CD4-positive, CD25-positive, alpha-beta regulatory T cell (primary cell): Measurements from ENCODE around the gene PNMA8A. TPM values are rescaled to one million over a fixed set of nuclear protein-coding genes. Genes with fewer than 3 reads are reported as not detected.
"Not testable (repeated sequence)": the region's sequence is repeated elsewhere in the genome, so short reads cannot be mapped to it uniquely, and the experiment has no call there.

ENCODE experiments used
- ATAC-seq, 2 donors: fragments of 150-1000 bp; cut with Tn5 transposase; one replicate each; pipeline ENCODE4 v1.10.0; 2021; ENCODE audit warnings: low read depth in 2 of 2, moderate number of reproducible peaks in 2 of 2, moderate library complexity in 1 of 2
- DNase-seq, 3 donors: peaks; one replicate each; pipeline versions ENCODE4 v3.0.0 to v3.0.0-alpha.2; 2012 to 2022; ENCODE audit warnings: mixed read lengths in 1 of 3
- H3K27ac ChIP-seq: one replicate; pipeline ENCODE4 v1.7.0; 2013; ENCODE audit warnings: mild to moderate bottlenecking, low read length; ENCODE audit not compliant: insufficient read depth, poor library complexity, severe bottlenecking
- H3K27me3 ChIP-seq: one replicate; pipeline ENCODE4 v1.7.0; 2013; ENCODE audit warnings: low read length; ENCODE audit not compliant: control insufficient read depth, insufficient read depth
- H3K36me3 ChIP-seq: one replicate; pipeline ENCODE4 v1.7.0; 2013; ENCODE audit warnings: mild to moderate bottlenecking, low read length, moderate library complexity; ENCODE audit not compliant: control insufficient read depth, insufficient read depth
- H3K4me1 ChIP-seq: 2 replicates; pipeline ENCODE4 v1.7.0; 2013; ENCODE audit warnings: mild to moderate bottlenecking, low read length; ENCODE audit not compliant: insufficient read depth, control insufficient read depth, poor library complexity, severe bottlenecking
- H3K4me3 ChIP-seq: one replicate; pipeline ENCODE4 v1.7.0; 2013; ENCODE audit warnings: low read depth, mild to moderate bottlenecking, low read length, moderate library complexity
- H3K9me3 ChIP-seq, 2 experiments: 1 replicate in 1 of 2; 2 replicates in 1 of 2; pipeline ENCODE4 v1.7.0; 2013; ENCODE audit warnings: low read length in 2 of 2, mild to moderate bottlenecking in 1 of 2, moderate library complexity in 1 of 2; ENCODE audit not compliant: control insufficient read depth in 2 of 2
- H3K27ac Mint-ChIP-seq, 3 donors: one replicate each; pipeline ENCODE4 v1.8.0; 2020 to 2022; ENCODE audit warnings: mild to moderate bottlenecking in 3 of 3, mixed read lengths in 3 of 3, moderate library complexity in 2 of 3
- H3K27me3 Mint-ChIP-seq: one replicate; pipeline ENCODE4 v1.8.0; 2022; ENCODE audit warnings: mild to moderate bottlenecking, mixed read lengths
- H3K36me3 Mint-ChIP-seq: one replicate; pipeline ENCODE4 v1.8.0; 2020; ENCODE audit warnings: mixed read lengths
- H3K4me1 Mint-ChIP-seq, 4 donors: one replicate each; pipeline ENCODE4 v1.8.0; 2020 to 2022; ENCODE audit warnings: mixed read lengths in 4 of 4, mild to moderate bottlenecking in 1 of 4
- H3K4me3 Mint-ChIP-seq, 4 donors: one replicate each; pipeline ENCODE4 v1.8.0; 2020 to 2022; ENCODE audit warnings: mild to moderate bottlenecking in 4 of 4, mixed read lengths in 4 of 4, moderate library complexity in 3 of 4
- H3K9me3 Mint-ChIP-seq, 7 donors: one replicate each; pipeline ENCODE4 v1.8.0; 2020 to 2022; ENCODE audit warnings: mixed read lengths in 7 of 7, mild to moderate bottlenecking in 3 of 7, moderate library complexity in 2 of 7
- polyA plus RNA-seq, 4 donors: library from polyadenylated mRNA; unstranded; fragments of 300-500 nt; fragmentation: Illumina TruSeq; gene quantifications; one replicate each; pipeline ENCODE4 v1.2.3, GENCODE V29; 2021
- total RNA-seq: library from RNA; stranded (reverse); gene quantifications from one replicate; pipeline ENCODE4 v1.2.3, GENCODE V29; 2022

PNMA8A gene
- total and polyA plus RNA-seq, 5 donors from 2014 or later: 0.05 TPM; not detected in 4

DNA sequence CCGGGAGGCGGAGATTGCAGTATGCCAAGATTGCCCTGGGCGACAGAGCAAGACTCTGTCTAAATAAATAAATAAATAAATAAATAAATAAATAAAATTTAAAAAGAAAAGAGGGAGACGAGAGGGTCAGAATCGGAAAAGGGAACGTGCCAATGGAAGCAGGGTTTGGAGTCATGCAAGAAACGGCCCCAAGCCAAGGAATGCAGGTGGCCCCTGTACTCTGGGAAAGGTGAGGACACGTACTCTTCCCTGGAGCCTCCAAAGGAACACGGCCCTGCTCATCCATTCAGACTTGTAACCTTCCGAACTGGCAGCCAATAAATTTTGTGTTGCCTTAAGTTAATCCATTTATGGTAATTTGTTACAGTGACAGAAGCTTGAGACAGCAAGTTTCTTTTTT lies 22.8 kb downstream of the PNMA8A start:
- Mint-ChIP-seq H3K36me3 (peaks cover 6% of the 10 kb centered on the region), H3K4me1 (no peaks in the 10 kb centered on the region), H3K27me3 (peaks cover 19% of the 10 kb centered on the region), H3K27ac (no peak overlapping the region), H3K9me3 (peaks cover 0 to 9% (median 2%) of the 10 kb centered on the region in 7 donors), H3K4me3 (no peak overlapping the region)
- no peak overlapping the region for H3K4me3 ChIP-seq
- no peaks in the 10 kb centered on the region for H3K36me3 ChIP-seq
- H3K9me3 ChIP-seq: peaks cover 0 to 2% of the 10 kb centered on the region in 2 experiments
- H3K4me1 ChIP-seq: no peaks in the 10 kb centered on the region
- no peak for DNase-seq
- ATAC-seq: no peak
- no peaks in the 10 kb centered on the region for H3K27me3 ChIP-seq
- no peak overlapping the region for H3K27ac ChIP-seq

GRCh38 chr19:46447824-46448223 lies 23.5 kb downstream of the PNMA8A start:
- no peak overlapping the region for H3K4me3 ChIP-seq
- H3K27me3 ChIP-seq: no peaks in the 10 kb centered on the region
- no peaks in the 10 kb centered on the region for H3K36me3 ChIP-seq
- H3K9me3 ChIP-seq: peaks cover 0 to 2% of the 10 kb centered on the region in 2 experiments
- H3K4me1 Mint-ChIP-seq: peaks cover 0 to 4% (median 2%) of the 10 kb centered on the region in 4 donors
- no peaks in the 10 kb centered on the region for H3K4me1 ChIP-seq
- peaks cover 19% of the 10 kb centered on the region for H3K27me3 Mint-ChIP-seq
- peaks cover 0 to 9% (median 2%) of the 10 kb centered on the region in 7 donors for H3K9me3 Mint-ChIP-seq
- no peak for ATAC-seq
- H3K27ac ChIP-seq: no peak overlapping the region
- H3K27ac Mint-ChIP-seq: no peak overlapping the region
- DNase-seq: no peak
- H3K4me3 Mint-ChIP-seq: peak overlapping the region in 1 of 4 donors; percentile 29
- peaks cover 6% of the 10 kb centered on the region for H3K36me3 Mint-ChIP-seq

- Histone ChIP-seq H3K4me3 (no peak overlapping the region), H3K9me3 (peaks cover 0 to 2% of the 10 kb centered on the region in 2 experiments), H3K27ac (no peak overlapping the region), H3K27me3 (no peaks in the 10 kb centered on the region), H3K4me1 (no peaks in the 10 kb centered on the region), H3K36me3 (no peaks in the 10 kb centered on the region)
- no peak overlapping the region for H3K4me3 Mint-ChIP-seq
- H3K36me3 Mint-ChIP-seq: peaks cover 6% of the 10 kb centered on the region
- DNase-seq (no peak), ATAC-seq (no peak)
- no peak overlapping the region for H3K27ac Mint-ChIP-seq
- H3K4me1 Mint-ChIP-seq: peaks cover 0 to 4% (median 2%) of the 10 kb centered on the region in 4 donors
- H3K9me3 Mint-ChIP-seq: peaks cover 0 to 9% (median 2%) of the 10 kb centered on the region in 7 donors
- peaks cover 15% of the 10 kb centered on the region for H3K27me3 Mint-ChIP-seq
Observed at GRCh38 chr19:46447006-46447405, 24.4 kb downstream of the PNMA8A start.

- DNase-seq (no peak), ATAC-seq (no peak)
- Mint-ChIP-seq H3K27ac (no peak overlapping the region), H3K4me3 (no peak overlapping the region), H3K9me3 (peaks cover 0 to 9% (median 2%) of the 10 kb centered on the region in 7 donors), H3K27me3 (peaks cover 18% of the 10 kb centered on the region), H3K4me1 (peaks cover 0 to 4% (median 2%) of the 10 kb centered on the region in 4 donors), H3K36me3 (peaks cover 6% of the 10 kb centered on the region)
- H3K27ac ChIP-seq: no peak overlapping the region
- no peaks in the 10 kb centered on the region for H3K36me3 ChIP-seq
- no peak overlapping the region for H3K4me3 ChIP-seq
- peaks cover 0 to 2% of the 10 kb centered on the region in 2 experiments for H3K9me3 ChIP-seq
- no peaks in the 10 kb centered on the region for H3K4me1 ChIP-seq
- no peaks in the 10 kb centered on the region for H3K27me3 ChIP-seq
Observed at GRCh38 chr19:46446021-46446420, 25.3 kb downstream of the PNMA8A start.

GRCh38 chr19:46442808-46443450 lies 28.4 kb downstream of the PNMA8A start:
- Histone ChIP-seq H3K36me3 (no peaks in the 10 kb centered on the region), H3K27ac (no peak overlapping the region), H3K9me3 (no peaks in the 10 kb centered on the region), H3K4me1 (no peaks in the 10 kb centered on the region), H3K27me3 (no peaks in the 10 kb centered on the region), H3K4me3 (no peak overlapping the region)
- Mint-ChIP-seq H3K4me3 (no peak overlapping the region), H3K4me1 (peaks cover 0 to 4% (median 2%) of the 10 kb centered on the region in 4 donors), H3K27me3 (peaks cover 7% of the 10 kb centered on the region), H3K9me3 (peaks cover 0 to 2% (median 0%) of the 10 kb centered on the region in 7 donors), H3K27ac (no peak overlapping the region), H3K36me3 (no peaks in the 10 kb centered on the region)
- ATAC-seq: no peak
- DNase-seq: no peak

DNA sequence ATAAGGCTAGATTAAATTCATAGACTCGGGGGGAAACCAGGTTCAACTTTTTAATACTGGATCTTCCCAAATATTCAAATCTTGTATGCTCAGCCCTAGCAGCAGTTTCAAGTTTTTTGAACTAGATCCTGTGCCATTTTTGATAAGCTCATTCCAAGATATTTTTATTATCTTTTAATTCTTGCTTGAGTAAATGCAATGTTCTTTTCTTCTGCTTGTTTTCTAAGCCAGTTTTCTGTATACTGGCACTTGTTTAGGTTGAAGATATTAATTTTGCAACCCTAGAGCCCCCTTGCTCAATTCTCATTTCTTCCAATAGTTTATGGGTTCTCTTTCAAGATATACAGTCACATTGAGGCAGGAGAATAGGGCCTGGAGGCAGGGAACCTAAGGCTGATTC lies 29.5 kb downstream of the PNMA8A start:
- Mint-ChIP-seq H3K9me3 (peaks cover 0 to 2% (median 0%) of the 10 kb centered on the region in 7 donors), H3K4me3 (no peak overlapping the region), H3K4me1 (peaks cover 0 to 4% (median 2%) of the 10 kb centered on the region in 4 donors), H3K27me3 (peaks cover 12% of the 10 kb centered on the region), H3K36me3 (no peaks in the 10 kb centered on the region), H3K27ac (no peak overlapping the region)
- no peaks in the 10 kb centered on the region for H3K9me3 ChIP-seq
- ATAC-seq: no peak
- no peaks in the 10 kb centered on the region for H3K4me1 ChIP-seq
- no peaks in the 10 kb centered on the region for H3K36me3 ChIP-seq
- H3K4me3 ChIP-seq: no peak overlapping the region
- no peak overlapping the region for H3K27ac ChIP-seq
- DNase-seq: no peak
- no peaks in the 10 kb centered on the region for H3K27me3 ChIP-seq

DNA sequence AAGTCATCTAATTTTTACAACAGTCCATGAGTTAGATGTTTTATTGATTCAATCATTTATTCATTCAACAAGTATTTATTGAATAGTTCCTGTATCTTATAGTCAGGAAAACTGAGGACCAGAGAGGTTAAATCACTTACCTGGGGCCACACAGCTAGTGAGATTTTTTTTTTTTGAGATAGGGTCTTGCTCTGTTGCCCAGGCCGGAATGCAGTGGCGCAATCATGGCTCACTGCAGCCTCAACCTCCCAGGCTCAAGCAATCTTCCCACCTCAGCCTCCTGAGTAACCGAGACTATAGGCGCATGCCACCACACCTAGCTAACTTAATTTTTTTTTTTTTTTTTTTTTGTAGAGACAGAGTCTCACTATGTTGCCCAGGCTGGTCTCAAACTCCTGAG lies 35.7 kb downstream of the PNMA8A start:
- not testable (repeated sequence) for H3K4me3 ChIP-seq, H3K4me3 Mint-ChIP-seq, H3K4me1 Mint-ChIP-seq, H3K9me3 Mint-ChIP-seq, H3K4me1 ChIP-seq, H3K27me3 ChIP-seq, H3K27ac Mint-ChIP-seq, DNase-seq, H3K36me3 Mint-ChIP-seq, H3K36me3 ChIP-seq, H3K27ac ChIP-seq, H3K9me3 ChIP-seq, ATAC-seq
- peaks cover 38% of the 10 kb centered on the region for H3K27me3 Mint-ChIP-seq

- no peak overlapping the region for H3K4me3 ChIP-seq
- Mint-ChIP-seq H3K27me3 (peaks cover 45% of the 10 kb centered on the region), H3K36me3 (no peaks in the 10 kb centered on the region), H3K4me3 (no peak overlapping the region), H3K9me3 (no peaks in the 10 kb centered on the region), H3K27ac (peak overlapping the region in 1 of 3 donors; percentile 10), H3K4me1 (peaks cover 0 to under 1% (median 0%) of the 10 kb centered on the region in 4 donors)
- no peaks in the 10 kb centered on the region for H3K27me3 ChIP-seq
- H3K4me1 ChIP-seq: no peaks in the 10 kb centered on the region
- ATAC-seq (no peak), DNase-seq (no peak)
- H3K9me3 ChIP-seq: no peaks in the 10 kb centered on the region
- no peak overlapping the region for H3K27ac ChIP-seq
- H3K36me3 ChIP-seq: no peaks in the 10 kb centered on the region
Observed at GRCh38 chr19:46435009-46435408, 36.4 kb downstream of the PNMA8A start.
